HCT116 (cell line): ENCODE measurements around the gene SARS2. TPM values are rescaled to one million over a fixed set of nuclear protein-coding genes. Genes with fewer than 3 reads are reported as not detected.

Experiments used
- ATAC-seq: fragments of 200-7000 bp; cut with Tn5 transposase; 2 replicates; pipeline ENCODE4 v1.9.1; 2020; ENCODE audit warnings: mild to moderate bottlenecking, moderate library complexity
- BruUV-seq: library from RNA; stranded (reverse); fragments of 400-500 nt; replicated peaks from 2 replicates; lab custom pipeline; 2021; lab: Mats Ljungman, UMichigan
- CTCF ChIA-PET: fragments of 300-600 bp; sonication (Branson Sonifier 250); formaldehyde crosslinking; loops from one replicate; lab custom pipeline; 2021; ENCODE audit warnings: antibody characterized with exemption; lab: Charles Lee
- POLR2A ChIA-PET: fragments of 300-600, 350-600 bp; sonication (Branson Sonifier 250); formaldehyde crosslinking; loops from one replicate; lab custom pipeline; 2021; ENCODE audit warnings: antibody characterized with exemption; lab: Charles Lee
- RAD21 ChIA-PET, 2 experiments: fragments of 300-600 bp; sonication (Branson Sonifier 250); formaldehyde crosslinking; loops; one replicate each; lab custom pipeline; 2023; ENCODE audit warnings: low total read pairs in 2 of 2; ENCODE audit not compliant: uncharacterized antibody in 2 of 2, unreplicated experiment in 2 of 2, low non-redundant PET in 1 of 2; lab: Charles Lee
- DNase-seq: peaks from one replicate; pipeline ENCODE4 v3.0.0-alpha.2; 2010; ENCODE audit warnings: low read depth, low spot score
- H2AFZ ChIP-seq: fragments of 200-600 bp; shearing (Covaris generic), sonication (generic); 2 replicates; pipeline ENCODE4 v1.6.1; 2017; ENCODE audit warnings: low read depth, mixed run types, mixed read lengths, antibody characterized with exemption, low read length; ENCODE audit not compliant: poor library complexity, severe bottlenecking
- H3K27ac ChIP-seq: 2 replicates; pipeline ENCODE4 v1.5.1; 2012; ENCODE audit warnings: low read depth, low read length
- H3K27me3 ChIP-seq: fragments of 200-600 bp; sonication (generic); 2 replicates; pipeline ENCODE4 v1.6.1; 2016; ENCODE audit warnings: mixed run types, low read length, mixed read lengths; ENCODE audit not compliant: insufficient read depth
- H3K36me3 ChIP-seq, 2 experiments: fragments of 200-500 bp in 1 of 2; fragments of 200-600 bp in 1 of 2; sonication (Bioruptor generic) in 1 of 2; sonication (generic) in 1 of 2; 2 replicates each; pipeline versions ENCODE4 v1.5.1 to v1.6.1; 2014 to 2016; ENCODE audit warnings: low read length in 2 of 2, inconsistent platforms in 1 of 2, mixed read lengths in 1 of 2, mixed run types in 1 of 2; ENCODE audit not compliant: insufficient read depth in 2 of 2, control insufficient read depth in 1 of 2
- H3K4me1 ChIP-seq, 2 experiments: fragments of 200-600 bp in 1 of 2; sonication (generic) in 1 of 2; 2 replicates each; pipeline versions ENCODE4 v1.5.1 to v1.6.1; 2012 to 2017; ENCODE audit warnings: low read length in 2 of 2, inconsistent platforms in 1 of 2, mild to moderate bottlenecking in 1 of 2, mixed read lengths in 1 of 2, mixed run types in 1 of 2, moderate library complexity in 1 of 2; ENCODE audit not compliant: insufficient read depth in 2 of 2, control insufficient read depth in 1 of 2
- H3K4me2 ChIP-seq: fragments of 200-600 bp; sonication (generic); 2 replicates; pipeline ENCODE4 v1.6.1; 2017; ENCODE audit warnings: mixed run types, low read length, mixed read lengths
- H3K4me3 ChIP-seq, 2 experiments: fragments of 200-600 bp in 1 of 2; sonication (generic) in 1 of 2; replicated peaks in 1 of 2; 2 replicates each; pipeline ENCODE4 v1.5.1; 2011 to 2016; ENCODE audit warnings: low read length in 2 of 2, control low read depth in 1 of 2, low read depth in 1 of 2, mild to moderate bottlenecking in 1 of 2, mixed read lengths in 1 of 2, mixed run types in 1 of 2
- H3K79me2 ChIP-seq: fragments of 200-600 bp; sonication (generic); 2 replicates; pipeline ENCODE4 v1.6.1; 2017; ENCODE audit warnings: mild to moderate bottlenecking, mixed run types, low read length, moderate library complexity, mixed read lengths; ENCODE audit not compliant: insufficient read depth
- H3K9ac ChIP-seq: fragments of 200-600 bp; sonication (generic); 2 replicates; pipeline ENCODE4 v1.6.1; 2016; ENCODE audit warnings: low read length, mixed read lengths
- H3K9me2 ChIP-seq: fragments of 200-600 bp; sonication (generic), shearing (Covaris generic); 2 replicates; pipeline ENCODE4 v1.6.1; 2017; ENCODE audit warnings: mixed run types, mild to moderate bottlenecking, moderate library complexity; ENCODE audit not compliant: insufficient read depth
- H3K9me3 ChIP-seq, 2 experiments: fragments of 200-500 bp in 1 of 2; fragments of 200-600 bp in 1 of 2; sonication (Bioruptor generic) in 1 of 2; sonication (generic) in 1 of 2; 2 replicates each; pipeline ENCODE4 v1.6.1; 2014 to 2017; ENCODE audit warnings: low read length in 2 of 2, mixed read lengths in 2 of 2, inconsistent platforms in 1 of 2, low read depth in 1 of 2, mild to moderate bottlenecking in 1 of 2, mixed run types in 1 of 2, moderate library complexity in 1 of 2; ENCODE audit not compliant: control insufficient read depth in 1 of 2, insufficient read depth in 1 of 2
- H4K20me1 ChIP-seq: fragments of 200-600 bp; sonication (generic), shearing (Covaris generic); 2 replicates; pipeline ENCODE4 v1.6.1; 2017; ENCODE audit warnings: mixed run types, mild to moderate bottlenecking, moderate library complexity; ENCODE audit not compliant: insufficient read depth
- CBX3 ChIP-seq: IDR thresholded peaks from 2 replicates; pipeline ENCODE4 v1.6.1; 2012; ENCODE audit warnings: low read depth
- CEBPB ChIP-seq: IDR thresholded peaks from 2 replicates; pipeline ENCODE4 v1.6.1; 2012; ENCODE audit warnings: low read depth
- EGR1 ChIP-seq: IDR thresholded peaks from 2 replicates; pipeline ENCODE4 v1.6.1; 2012; ENCODE audit warnings: low read depth
- ELF1 ChIP-seq: IDR thresholded peaks from 2 replicates; pipeline ENCODE4 v1.6.1; 2012; ENCODE audit warnings: low read depth, borderline replicate concordance
- EZH2 ChIP-seq: fragments of 200-600 bp; sonication (generic); IDR thresholded peaks from 2 replicates; pipeline ENCODE4 v1.6.1; 2017; ENCODE audit warnings: antibody characterized with exemption, mixed run types
- EZH2phosphoT487 ChIP-seq: fragments of 200-600 bp; IDR thresholded peaks from 2 replicates; pipeline ENCODE4 v1.6.1; 2018; ENCODE audit warnings: antibody characterized with exemption, borderline replicate concordance
- FOSL1 ChIP-seq: IDR thresholded peaks from 2 replicates; pipeline ENCODE4 v1.6.1; 2012; ENCODE audit warnings: low read depth
- POLR2A ChIP-seq: IDR thresholded peaks from 2 replicates; pipeline ENCODE4 v1.7.0; 2011; ENCODE audit warnings: borderline replicate concordance; ENCODE audit not compliant: insufficient read depth, insufficient read length; ENCODE audit errors: extremely low read depth
- POLR2AphosphoS5 ChIP-seq: IDR thresholded peaks from 2 replicates; pipeline ENCODE4 v1.6.1; 2011; ENCODE audit warnings: mild to moderate bottlenecking, low read depth, low read length, moderate library complexity
- RAD21 ChIP-seq: IDR thresholded peaks from 2 replicates; pipeline ENCODE4 v1.6.1; 2012; ENCODE audit warnings: low read depth, mild to moderate bottlenecking
- SIN3A ChIP-seq: IDR thresholded peaks from 2 replicates; pipeline ENCODE4 v1.6.1; 2012; ENCODE audit warnings: low read depth
- SP1 ChIP-seq: IDR thresholded peaks from 2 replicates; pipeline ENCODE4 v1.6.1; 2012; ENCODE audit warnings: low read depth
- TCF7L2 ChIP-seq: IDR thresholded peaks from 2 replicates; pipeline ENCODE4 v1.7.0; 2011; ENCODE audit warnings: borderline replicate concordance, inconsistent platforms; ENCODE audit not compliant: insufficient read depth, insufficient read length; ENCODE audit errors: extremely low read depth
- YY1 ChIP-seq: IDR thresholded peaks from 2 replicates; pipeline ENCODE4 v1.6.1; 2011; ENCODE audit warnings: low read length, low read depth, moderate library complexity, mild to moderate bottlenecking; ENCODE audit not compliant: insufficient replicate concordance; ENCODE audit errors: extremely low read depth
- ZFX ChIP-seq: fragments of 450-650 bp; IDR thresholded peaks from 2 replicates; pipeline ENCODE4 v1.6.1; 2017
- ZNF274 ChIP-seq: fragments of 200-500 bp; sonication (Bioruptor generic); IDR thresholded peaks from 2 replicates; pipeline ENCODE4 v1.6.1; 2014; ENCODE audit warnings: mild to moderate bottlenecking, low read depth, low read length, inconsistent platforms
- intact Hi-C: fragments of 100-400 bp; cut with micrococcal nuclease; formaldehyde crosslinking; loops from 2 replicates; pipeline ENCODE4 v1.10.0; 2022
- total RNA-seq: library from RNA; stranded (reverse); gene quantifications from one replicate; pipeline ENCODE4 v1.2.1, GENCODE V29; 2021; ENCODE audit not compliant: unreplicated experiment
- TF ChIP-seq, protein P1 (sequence below), 3 experiments: fragments of 200-600 bp in 1 of 3; sonication (generic) in 1 of 3; IDR thresholded peaks in 2 of 3; conservative IDR thresholded peaks in 1 of 3; 2 replicates each; pipeline ENCODE4 v1.5.1; 2012 to 2017; ENCODE audit warnings: low read depth in 2 of 3, low read length in 2 of 3, antibody characterized with exemption in 1 of 3, borderline replicate concordance in 1 of 3, control low read depth in 1 of 3, mild to moderate bottlenecking in 1 of 3, mixed read lengths in 1 of 3, mixed run types in 1 of 3, moderate library complexity in 1 of 3; ENCODE audit not compliant: insufficient read depth in 1 of 3
- TF ChIP-seq, protein P2 (sequence below): IDR thresholded peaks from 2 replicates; pipeline ENCODE4 v1.6.1; 2012
- TF ChIP-seq, protein P3 (sequence below): IDR thresholded peaks from 2 replicates; pipeline ENCODE4 v1.6.1; 2012; ENCODE audit warnings: low read depth
- TF ChIP-seq, protein P4 (sequence below): IDR thresholded peaks from 2 replicates; pipeline ENCODE4 v1.6.1; 2012

Gene SARS2
- total RNA-seq, 1 experiment from 2014 or later: 58.2 TPM

DNA sequence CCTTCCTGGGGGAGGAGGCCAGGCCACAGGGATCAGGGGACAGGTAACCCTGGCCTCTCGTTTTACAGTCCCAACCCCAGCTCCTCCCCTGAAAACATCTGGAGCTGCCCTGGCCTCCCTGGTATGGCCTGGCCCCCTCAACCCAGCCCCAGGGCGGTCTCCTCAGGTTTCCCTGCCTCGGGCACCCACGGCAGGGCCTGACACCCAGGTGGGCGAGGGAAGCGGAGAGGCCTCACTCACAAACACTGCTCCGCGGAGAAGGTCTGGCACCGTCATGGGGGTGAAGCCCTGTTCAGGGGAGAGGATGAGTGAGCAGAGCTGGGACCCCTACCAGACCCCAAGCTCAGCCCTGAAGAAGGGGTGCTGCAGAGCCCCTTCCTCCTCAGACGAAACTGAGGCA lies 12.0 kb downstream of the SARS2 start:
- no peak overlapping the region for H3K4me3 ChIP-seq
- ATAC-seq (no peak), DNase-seq (no peak)
- peaks cover 2 to 6% of the 10 kb centered on the region in 2 experiments; a peak in 2 of 4 replicates for H3K36me3 ChIP-seq
- ChIA-PET CTCF (interaction anchor here (2.3 kb wide), 1 partner anchor 12 kb away, joined by 10 read pairs; the partner anchor contains the start of genes MRPS12 and SARS2), POLR2A (no interaction called here), RAD21 (no interaction called here)
- intact Hi-C loops: no loop called here
- H3K9ac ChIP-seq: no peak overlapping the region
- H3K9me3 ChIP-seq: no peaks in the 10 kb centered on the region
- H3K9me2 ChIP-seq: no peaks in the 10 kb centered on the region
- H3K4me2 ChIP-seq: no peak overlapping the region
- no peak overlapping the region for H3K27ac ChIP-seq
- no TSS peak for BruUV-seq
- H2AFZ ChIP-seq: no peak overlapping the region
- H3K79me2 ChIP-seq: no peaks in the 10 kb centered on the region
- H4K20me1 ChIP-seq: no peaks in the 10 kb centered on the region
- H3K4me1 ChIP-seq: no peaks in the 10 kb centered on the region
- TF ChIP-seq, protein P1, sequence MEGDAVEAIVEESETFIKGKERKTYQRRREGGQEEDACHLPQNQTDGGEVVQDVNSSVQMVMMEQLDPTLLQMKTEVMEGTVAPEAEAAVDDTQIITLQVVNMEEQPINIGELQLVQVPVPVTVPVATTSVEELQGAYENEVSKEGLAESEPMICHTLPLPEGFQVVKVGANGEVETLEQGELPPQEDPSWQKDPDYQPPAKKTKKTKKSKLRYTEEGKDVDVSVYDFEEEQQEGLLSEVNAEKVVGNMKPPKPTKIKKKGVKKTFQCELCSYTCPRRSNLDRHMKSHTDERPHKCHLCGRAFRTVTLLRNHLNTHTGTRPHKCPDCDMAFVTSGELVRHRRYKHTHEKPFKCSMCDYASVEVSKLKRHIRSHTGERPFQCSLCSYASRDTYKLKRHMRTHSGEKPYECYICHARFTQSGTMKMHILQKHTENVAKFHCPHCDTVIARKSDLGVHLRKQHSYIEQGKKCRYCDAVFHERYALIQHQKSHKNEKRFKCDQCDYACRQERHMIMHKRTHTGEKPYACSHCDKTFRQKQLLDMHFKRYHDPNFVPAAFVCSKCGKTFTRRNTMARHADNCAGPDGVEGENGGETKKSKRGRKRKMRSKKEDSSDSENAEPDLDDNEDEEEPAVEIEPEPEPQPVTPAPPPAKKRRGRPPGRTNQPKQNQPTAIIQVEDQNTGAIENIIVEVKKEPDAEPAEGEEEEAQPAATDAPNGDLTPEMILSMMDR (IDR thresholded peaks at IDR 0.05 in 2 of 3, conservative IDR thresholded peaks at IDR 0.05 in 1 of 3; ENCODE audit: borderline replicate concordance in 1 of 3, insufficient read depth in 1 of 3, low read depth in 2 of 3, low read length in 2 of 3): no peak
- TF ChIP-seq SIN3A (no peak), FOSL1 (no peak), TCF7L2 (no peak), ZNF274 (no peak), CBX3 (no peak), YY1 (no peak), POLR2AphosphoS5 (no peak), CEBPB (no peak), EZH2phosphoT487 (no peak), ELF1 (no peak), ZFX (no peak), RAD21 (no peak), SP1 (no peak), EGR1 (no peak), POLR2A (no peak), EZH2 (no peak)
- TF ChIP-seq, protein P2, sequence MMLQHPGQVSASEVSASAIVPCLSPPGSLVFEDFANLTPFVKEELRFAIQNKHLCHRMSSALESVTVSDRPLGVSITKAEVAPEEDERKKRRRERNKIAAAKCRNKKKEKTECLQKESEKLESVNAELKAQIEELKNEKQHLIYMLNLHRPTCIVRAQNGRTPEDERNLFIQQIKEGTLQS: no peak
- TF ChIP-seq, protein P3, sequence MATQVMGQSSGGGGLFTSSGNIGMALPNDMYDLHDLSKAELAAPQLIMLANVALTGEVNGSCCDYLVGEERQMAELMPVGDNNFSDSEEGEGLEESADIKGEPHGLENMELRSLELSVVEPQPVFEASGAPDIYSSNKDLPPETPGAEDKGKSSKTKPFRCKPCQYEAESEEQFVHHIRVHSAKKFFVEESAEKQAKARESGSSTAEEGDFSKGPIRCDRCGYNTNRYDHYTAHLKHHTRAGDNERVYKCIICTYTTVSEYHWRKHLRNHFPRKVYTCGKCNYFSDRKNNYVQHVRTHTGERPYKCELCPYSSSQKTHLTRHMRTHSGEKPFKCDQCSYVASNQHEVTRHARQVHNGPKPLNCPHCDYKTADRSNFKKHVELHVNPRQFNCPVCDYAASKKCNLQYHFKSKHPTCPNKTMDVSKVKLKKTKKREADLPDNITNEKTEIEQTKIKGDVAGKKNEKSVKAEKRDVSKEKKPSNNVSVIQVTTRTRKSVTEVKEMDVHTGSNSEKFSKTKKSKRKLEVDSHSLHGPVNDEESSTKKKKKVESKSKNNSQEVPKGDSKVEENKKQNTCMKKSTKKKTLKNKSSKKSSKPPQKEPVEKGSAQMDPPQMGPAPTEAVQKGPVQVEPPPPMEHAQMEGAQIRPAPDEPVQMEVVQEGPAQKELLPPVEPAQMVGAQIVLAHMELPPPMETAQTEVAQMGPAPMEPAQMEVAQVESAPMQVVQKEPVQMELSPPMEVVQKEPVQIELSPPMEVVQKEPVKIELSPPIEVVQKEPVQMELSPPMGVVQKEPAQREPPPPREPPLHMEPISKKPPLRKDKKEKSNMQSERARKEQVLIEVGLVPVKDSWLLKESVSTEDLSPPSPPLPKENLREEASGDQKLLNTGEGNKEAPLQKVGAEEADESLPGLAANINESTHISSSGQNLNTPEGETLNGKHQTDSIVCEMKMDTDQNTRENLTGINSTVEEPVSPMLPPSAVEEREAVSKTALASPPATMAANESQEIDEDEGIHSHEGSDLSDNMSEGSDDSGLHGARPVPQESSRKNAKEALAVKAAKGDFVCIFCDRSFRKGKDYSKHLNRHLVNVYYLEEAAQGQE: no peak
- TF ChIP-seq, protein P4, sequence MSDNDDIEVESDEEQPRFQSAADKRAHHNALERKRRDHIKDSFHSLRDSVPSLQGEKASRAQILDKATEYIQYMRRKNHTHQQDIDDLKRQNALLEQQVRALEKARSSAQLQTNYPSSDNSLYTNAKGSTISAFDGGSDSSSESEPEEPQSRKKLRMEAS: no peak
- no peaks in the 10 kb centered on the region for H3K27me3 ChIP-seq
